ENCODE data around the gene KRTAP10-2. TPM values are rescaled to one million over a fixed set of nuclear protein-coding genes. Genes with fewer than 3 reads are reported as not detected.

KRTAP10-2 gene
- total RNA-seq, 1 experiment from 2014 or later: not detected

DNA sequence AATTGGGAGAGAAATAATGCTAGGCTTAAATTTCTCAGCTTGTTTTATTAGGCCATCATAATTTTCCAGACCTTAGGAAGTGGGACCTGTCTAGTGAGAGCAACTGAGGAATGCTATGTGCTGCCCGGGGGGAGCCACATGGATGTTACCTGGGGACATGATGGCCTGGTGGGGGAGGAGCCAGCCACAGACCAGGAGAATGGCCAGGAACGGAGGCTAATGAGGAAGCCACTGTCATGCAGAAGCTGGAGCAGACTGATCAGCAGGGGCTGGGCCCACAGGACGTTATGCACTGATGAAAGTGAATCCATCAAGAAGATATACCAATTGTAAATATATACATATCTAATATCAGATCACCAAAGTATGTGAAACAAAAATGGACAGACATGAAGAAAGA is 6.7 kb downstream of the KRTAP10-2 start:
- no peak overlapping the region for H4K8ac ChIP-seq (replicated peaks; ENCODE audit: insufficient read length, low read depth, low read length)
- H3K56ac ChIP-seq (ENCODE audit: insufficient read length, low read depth, low read length): no peak overlapping the region
- no peaks in the 10 kb centered on the region for H4K20me1 ChIP-seq (ENCODE audit: control insufficient read depth, insufficient read depth, insufficient read length)
- peaks cover 6% of the 10 kb centered on the region; the same call in 1 of the 2 replicates for H3K4me1 ChIP-seq (ENCODE audit: insufficient read depth, low read length)
- no peaks in the 10 kb centered on the region for H3K27me3 ChIP-seq (ENCODE audit: insufficient read depth, low read length)
- H3K4me2 ChIP-seq (ENCODE audit: insufficient read depth, insufficient read length, low read length): no peak overlapping the region
- no CpG with 5 or more reads among the region's 3 CpGs for WGBS (ENCODE audit: extremely low coverage, insufficient read length, low lambda C conversion rate)
- Mint-ChIP-seq H3K4me1 (peaks cover 20 to 23% of the 10 kb centered on the region in 2 experiments), H3K36me3 (ENCODE audit: insufficient read depth in 1 of 3, low read depth in 3 of 3) (peaks cover 0 to 19% (median 9%) of the 10 kb centered on the region in 3 experiments; a peak in 3 of 7 replicates), H3K27me3 (ENCODE audit: low read depth) (no peaks in the 10 kb centered on the region; the same call in none of the 2 replicates), H3K27ac (no peak overlapping the region), H3K9me3 (peaks cover 10 to 20% of the 10 kb centered on the region in 2 experiments; a peak in 4 of 5 replicates), H3K4me3 (no peak overlapping the region)
- H2AK5ac ChIP-seq (ENCODE audit: insufficient read length, low read length): no peak overlapping the region
- H3T11ph ChIP-seq (ENCODE audit: low read length): no peak overlapping the region
- H2BK20ac ChIP-seq (ENCODE audit: low read depth, low read length, poor library complexity, severe bottlenecking): no peak overlapping the region
- no peaks in the 10 kb centered on the region for H3K79me2 ChIP-seq (ENCODE audit: insufficient read depth, low read length)
- no peak overlapping the region for H4K5ac ChIP-seq (ENCODE audit: insufficient read length, low read depth, low read length)
- H2BK120ac ChIP-seq (ENCODE audit: low read depth, low read length, poor library complexity, severe bottlenecking): no peak overlapping the region
- no peaks in the 10 kb centered on the region for H3K79me1 ChIP-seq (ENCODE audit: insufficient read depth, low read depth, low read length, poor library complexity, severe bottlenecking)
- no peak overlapping the region for H3K14ac ChIP-seq (ENCODE audit: insufficient read depth, low read length)
- no peak overlapping the region for H2BK5ac ChIP-seq (ENCODE audit: insufficient read length, low read length)
- no peak overlapping the region for H3K9ac ChIP-seq (ENCODE audit: extremely low read depth, insufficient read length, low read length)
- H2AFZ ChIP-seq (ENCODE audit: low read length): no peak overlapping the region
- H3K4ac ChIP-seq (ENCODE audit: low read depth, low read length): no peak overlapping the region
- no peaks in the 10 kb centered on the region for H3K9me3 ChIP-seq (ENCODE audit: control insufficient read depth, low read depth, low read length)
- H2BK15ac ChIP-seq (ENCODE audit: low read depth, low read length): no peak overlapping the region
- H3K23ac ChIP-seq (ENCODE audit: insufficient read length, low read depth, low read length): no peak overlapping the region
- TF ChIP-seq, protein P1, sequence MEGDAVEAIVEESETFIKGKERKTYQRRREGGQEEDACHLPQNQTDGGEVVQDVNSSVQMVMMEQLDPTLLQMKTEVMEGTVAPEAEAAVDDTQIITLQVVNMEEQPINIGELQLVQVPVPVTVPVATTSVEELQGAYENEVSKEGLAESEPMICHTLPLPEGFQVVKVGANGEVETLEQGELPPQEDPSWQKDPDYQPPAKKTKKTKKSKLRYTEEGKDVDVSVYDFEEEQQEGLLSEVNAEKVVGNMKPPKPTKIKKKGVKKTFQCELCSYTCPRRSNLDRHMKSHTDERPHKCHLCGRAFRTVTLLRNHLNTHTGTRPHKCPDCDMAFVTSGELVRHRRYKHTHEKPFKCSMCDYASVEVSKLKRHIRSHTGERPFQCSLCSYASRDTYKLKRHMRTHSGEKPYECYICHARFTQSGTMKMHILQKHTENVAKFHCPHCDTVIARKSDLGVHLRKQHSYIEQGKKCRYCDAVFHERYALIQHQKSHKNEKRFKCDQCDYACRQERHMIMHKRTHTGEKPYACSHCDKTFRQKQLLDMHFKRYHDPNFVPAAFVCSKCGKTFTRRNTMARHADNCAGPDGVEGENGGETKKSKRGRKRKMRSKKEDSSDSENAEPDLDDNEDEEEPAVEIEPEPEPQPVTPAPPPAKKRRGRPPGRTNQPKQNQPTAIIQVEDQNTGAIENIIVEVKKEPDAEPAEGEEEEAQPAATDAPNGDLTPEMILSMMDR (conservative IDR thresholded peaks at IDR 0.05): no peak
- no peak overlapping the region for H4K91ac ChIP-seq (ENCODE audit: insufficient read length, low read depth, low read length)
- H2BK12ac ChIP-seq (ENCODE audit: insufficient read length, low read depth, low read length): no peak overlapping the region
- no peak for DNase-seq
- H3K23me2 ChIP-seq (ENCODE audit: insufficient read length, low read depth, low read length, poor library complexity, severe bottlenecking): no peaks in the 10 kb centered on the region
- H3K27ac ChIP-seq (ENCODE audit: insufficient read length, low read depth, low read length): no peak overlapping the region
- no peak overlapping the region for H3K18ac ChIP-seq (ENCODE audit: insufficient read length, low read depth, low read length)
